HepG2 (cell line): ENCODE measurements around the gene MEGF6. TPM values are rescaled to one million over a fixed set of nuclear protein-coding genes. Genes with fewer than 3 reads are reported as not detected.

Experiments used
- ARNTL ChIP-seq: sonication (generic); formaldehyde crosslinking; IDR thresholded peaks from 2 replicates; pipeline ENCODE4 v1.4.0; 2020; ENCODE audit warnings: mild to moderate bottlenecking, missing genetic modification reagents
- ATF3 ChIP-seq: sonication (generic); formaldehyde crosslinking; IDR thresholded peaks from 2 replicates; pipeline ENCODE4 v1.4.0; 2020; ENCODE audit warnings: missing genetic modification reagents
- ATRX ChIP-seq: sonication (generic); formaldehyde crosslinking; IDR thresholded peaks from 2 replicates; pipeline ENCODE4 v1.4.0; 2020; ENCODE audit warnings: missing genetic modification reagents, borderline replicate concordance
- ETV5 ChIP-seq: IDR thresholded peaks from 2 replicates; pipeline ENCODE4 v1.6.1; 2018; ENCODE audit warnings: missing biosample characterization, missing genetic modification reagents, inconsistent platforms, borderline replicate concordance
- HOXA3 ChIP-seq: sonication (generic); formaldehyde crosslinking; IDR thresholded peaks from 2 replicates; pipeline ENCODE4 v1.5.0; 2020; ENCODE audit warnings: missing genetic modification reagents
- KAT7 ChIP-seq: IDR thresholded peaks from 2 replicates; pipeline ENCODE4 v1.6.1; 2018; ENCODE audit warnings: borderline replicate concordance, missing compliant biosample characterization
- LCORL ChIP-seq, 2 experiments: fragments of 450-650 bp in 1 of 2; sonication (generic) in 1 of 2; formaldehyde crosslinking in 1 of 2; IDR thresholded peaks; 2 replicates each; pipeline versions ENCODE4 v1.5.0 to v1.6.1; 2017 to 2020; ENCODE audit warnings: antibody characterized with exemption in 1 of 2, missing genetic modification reagents in 1 of 2
- PITX1 ChIP-seq: sonication (generic); formaldehyde crosslinking; IDR thresholded peaks from 2 replicates; pipeline ENCODE4 v1.5.1; 2020; ENCODE audit warnings: mild to moderate bottlenecking, missing genetic modification reagents
- PPARG ChIP-seq: conservative IDR thresholded peaks from 2 replicates; pipeline ENCODE4 v1.6.1; 2016; ENCODE audit warnings: missing biosample characterization, missing genetic modification reagents
- SP5 ChIP-seq: IDR thresholded peaks from 2 replicates; pipeline ENCODE4 v1.6.1; 2016; ENCODE audit warnings: low read depth, borderline replicate concordance
- TEAD3 ChIP-seq: optimal IDR thresholded peaks from 2 replicates; pipeline ENCODE3; 2016; ENCODE audit warnings: borderline replicate concordance
- ZKSCAN1 ChIP-seq: fragments of 150-350 bp; IDR thresholded peaks from 2 replicates; pipeline ENCODE4 v1.6.1; 2014; ENCODE audit warnings: low read length
- ZMAT3 ChIP-seq: sonication (generic); formaldehyde crosslinking; conservative IDR thresholded peaks from 2 replicates; pipeline ENCODE4 v1.7.0; 2021; ENCODE audit warnings: missing genetic modification reagents
- ZNF12 ChIP-seq: sonication (generic); formaldehyde crosslinking; IDR thresholded peaks from 2 replicates; pipeline ENCODE4 v1.5.0; 2020; ENCODE audit warnings: missing genetic modification reagents
- ZNF143 ChIP-seq: sonication (generic); formaldehyde crosslinking; IDR thresholded peaks from 2 replicates; pipeline ENCODE4 v1.4.0; 2020; ENCODE audit warnings: missing genetic modification reagents
- ZNF232 ChIP-seq: sonication (generic); formaldehyde crosslinking; IDR thresholded peaks from 2 replicates; pipeline ENCODE4 v1.4.0; 2020; ENCODE audit warnings: missing genetic modification reagents, borderline replicate concordance
- ZNF543 ChIP-seq: sonication (generic); formaldehyde crosslinking; IDR thresholded peaks from 2 replicates; pipeline ENCODE4 v1.4.0; 2020; ENCODE audit warnings: mild to moderate bottlenecking, missing genetic modification reagents
- ZNF687 ChIP-seq: sonication (generic); formaldehyde crosslinking; IDR thresholded peaks from 2 replicates; pipeline ENCODE4 v1.5.1; 2020; ENCODE audit warnings: mild to moderate bottlenecking, missing genetic modification reagents, moderate library complexity
- ZNF788 ChIP-seq: sonication (generic); formaldehyde crosslinking; IDR thresholded peaks from 2 replicates; pipeline ENCODE4 v1.5.0; 2020; ENCODE audit warnings: mild to moderate bottlenecking, missing genetic modification reagents, borderline replicate concordance
- ZNF83 ChIP-seq: sonication (generic); formaldehyde crosslinking; IDR thresholded peaks from 2 replicates; pipeline ENCODE4 v1.4.0; 2020; ENCODE audit warnings: missing genetic modification reagents, mild to moderate bottlenecking, borderline replicate concordance
- polyA plus RNA-seq, 8 experiments: library from polyadenylated mRNA; depleted of rRNA in 3 of 8; stranded (reverse) in 7 of 8; unstranded in 1 of 8; fragments of >200 nt; fragmentation: Illumina TruSeq in 4 of 8; extraction: Trizol in 4 of 8; gene quantifications; 2 replicates each; pipeline versions ENCODE4 v1.2.1 to v1.2.3, GENCODE V29; 2011 to 2016; ENCODE audit warnings: low read depth in 4 of 8, missing spikeins in 1 of 8, mixed read lengths in 1 of 8; ENCODE audit not compliant: insufficient read depth in 1 of 8
- total RNA-seq, 5 experiments: library from RNA; depleted of rRNA; stranded (reverse); fragments of >200 nt; fragmentation: Illumina TruSeq; extraction: Trizol; gene quantifications; 2 replicates each; pipeline ENCODE4 v1.2.3, GENCODE V29; 2016; ENCODE audit warnings: low read depth in 1 of 5
- TF ChIP-seq, protein P1 (sequence below): sonication (generic); formaldehyde crosslinking; IDR thresholded peaks from 2 replicates; pipeline ENCODE4 v1.4.0; 2020; ENCODE audit warnings: missing genetic modification reagents
- TF ChIP-seq, protein P2 (sequence below): sonication (generic); formaldehyde crosslinking; IDR thresholded peaks from 2 replicates; pipeline ENCODE4 v1.8.1; 2023; ENCODE audit warnings: mild to moderate bottlenecking, missing genetic modification reagents

MEGF6 gene
- total and polyA plus RNA-seq, 2 of the 13 experiments (the other 11 are each of a cell fraction or from before 2014, with no cell fraction given), result 1.9 TPM

- TF ChIP-seq ZNF687 (CRISPR knock-in tag) (peak; percentile 80), ZMAT3 (CRISPR knock-in tag) (0 out of 2 replicates have a peak, but pooled peaks have one; percentile 36), LCORL (IDR thresholded peaks at IDR 0.05) (no peak), LCORL (CRISPR knock-in tag; IDR thresholded peaks at IDR 0.05) (peak; percentile 61; the same call in 1 of the 2 replicates), ATRX (CRISPR knock-in tag) (no peak), ZNF232 (CRISPR knock-in tag) (0 out of 2 replicates have a peak, but pooled peaks have one; percentile 19), ETV5 (CRISPR knock-in tag) (peak; percentile 66), PPARG (CRISPR knock-in tag) (0 out of 2 replicates have a peak, but pooled peaks have one; percentile 12), KAT7 (CRISPR knock-in tag) (0 out of 2 replicates have a peak, but pooled peaks have one; percentile 12), ZNF83 (CRISPR knock-in tag) (no peak), ZNF788 (CRISPR knock-in tag) (no peak; the same call in 1 of the 2 replicates), ZNF12 (CRISPR knock-in tag) (no peak), SP5 (CRISPR knock-in tag) (peak; percentile 73), ATF3 (0 out of 2 replicates have a peak, but pooled peaks have one; percentile 39), ZNF543 (0 out of 2 replicates have a peak, but pooled peaks have one; percentile 49), PITX1 (peak; percentile 49; the same call in 1 of the 2 replicates), HOXA3 (peak; percentile 35; the same call in 1 of the 2 replicates), ZKSCAN1 (0 out of 2 replicates have a peak, but pooled peaks have one; percentile 53), ARNTL (CRISPR knock-in tag) (0 out of 2 replicates have a peak, but pooled peaks have one; percentile 22), TEAD3 (peak; percentile 98), ZNF143 (CRISPR knock-in tag) (peak; percentile 4; the same call in 1 of the 2 replicates)
- TF ChIP-seq, protein P1, sequence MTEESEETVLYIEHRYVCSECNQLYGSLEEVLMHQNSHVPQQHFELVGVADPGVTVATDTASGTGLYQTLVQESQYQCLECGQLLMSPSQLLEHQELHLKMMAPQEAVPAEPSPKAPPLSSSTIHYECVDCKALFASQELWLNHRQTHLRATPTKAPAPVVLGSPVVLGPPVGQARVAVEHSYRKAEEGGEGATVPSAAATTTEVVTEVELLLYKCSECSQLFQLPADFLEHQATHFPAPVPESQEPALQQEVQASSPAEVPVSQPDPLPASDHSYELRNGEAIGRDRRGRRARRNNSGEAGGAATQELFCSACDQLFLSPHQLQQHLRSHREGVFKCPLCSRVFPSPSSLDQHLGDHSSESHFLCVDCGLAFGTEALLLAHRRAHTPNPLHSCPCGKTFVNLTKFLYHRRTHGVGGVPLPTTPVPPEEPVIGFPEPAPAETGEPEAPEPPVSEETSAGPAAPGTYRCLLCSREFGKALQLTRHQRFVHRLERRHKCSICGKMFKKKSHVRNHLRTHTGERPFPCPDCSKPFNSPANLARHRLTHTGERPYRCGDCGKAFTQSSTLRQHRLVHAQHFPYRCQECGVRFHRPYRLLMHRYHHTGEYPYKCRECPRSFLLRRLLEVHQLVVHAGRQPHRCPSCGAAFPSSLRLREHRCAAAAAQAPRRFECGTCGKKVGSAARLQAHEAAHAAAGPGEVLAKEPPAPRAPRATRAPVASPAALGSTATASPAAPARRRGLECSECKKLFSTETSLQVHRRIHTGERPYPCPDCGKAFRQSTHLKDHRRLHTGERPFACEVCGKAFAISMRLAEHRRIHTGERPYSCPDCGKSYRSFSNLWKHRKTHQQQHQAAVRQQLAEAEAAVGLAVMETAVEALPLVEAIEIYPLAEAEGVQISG (CRISPR knock-in tag), result no peak
- TF ChIP-seq, protein P2, sequence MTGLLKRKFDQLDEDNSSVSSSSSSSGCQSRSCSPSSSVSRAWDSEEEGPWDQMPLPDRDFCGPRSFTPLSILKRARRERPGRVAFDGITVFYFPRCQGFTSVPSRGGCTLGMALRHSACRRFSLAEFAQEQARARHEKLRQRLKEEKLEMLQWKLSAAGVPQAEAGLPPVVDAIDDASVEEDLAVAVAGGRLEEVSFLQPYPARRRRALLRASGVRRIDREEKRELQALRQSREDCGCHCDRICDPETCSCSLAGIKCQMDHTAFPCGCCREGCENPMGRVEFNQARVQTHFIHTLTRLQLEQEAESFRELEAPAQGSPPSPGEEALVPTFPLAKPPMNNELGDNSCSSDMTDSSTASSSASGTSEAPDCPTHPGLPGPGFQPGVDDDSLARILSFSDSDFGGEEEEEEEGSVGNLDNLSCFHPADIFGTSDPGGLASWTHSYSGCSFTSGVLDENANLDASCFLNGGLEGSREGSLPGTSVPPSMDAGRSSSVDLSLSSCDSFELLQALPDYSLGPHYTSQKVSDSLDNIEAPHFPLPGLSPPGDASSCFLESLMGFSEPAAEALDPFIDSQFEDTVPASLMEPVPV (CRISPR knock-in tag), result no peak
Observed at GRCh38 chr1:3460672-3461131, 150.6 kb downstream of the MEGF6 start (continued).
